SU-DHL-6 (cell line): ENCODE data around the gene HPS4.

Experiments used
- H2AFZ ChIP-seq: fragments of 200-600 bp; sonication (generic); 2 replicates; pipeline ENCODE4 v1.6.1; 2014; ENCODE audit warnings: low read depth, mild to moderate bottlenecking, moderate library complexity, mixed read lengths, antibody characterized with exemption, low read length; ENCODE audit not compliant: severe bottlenecking
- H3F3A ChIP-seq: fragments of 200-600 bp; shearing (Covaris generic); 2 replicates; pipeline ENCODE4 v1.6.0; 2016; ENCODE audit warnings: antibody characterized with exemption, mild to moderate bottlenecking; ENCODE audit not compliant: insufficient read depth
- H3K27ac ChIP-seq: fragments of 200-600 bp; sonication (generic); 2 replicates; pipeline ENCODE4 v1.5.1; 2016; ENCODE audit warnings: low read depth, mild to moderate bottlenecking, low read length, moderate library complexity, mixed read lengths
- H3K27me3 ChIP-seq: fragments of 200-600 bp; sonication (generic), shearing (Covaris generic); 2 replicates; pipeline ENCODE4 v1.6.0; 2014; ENCODE audit warnings: mild to moderate bottlenecking, low read length
- H3K36me3 ChIP-seq: fragments of 200-600 bp; sonication (generic); 2 replicates; pipeline ENCODE4 v1.6.1; 2014; ENCODE audit warnings: mild to moderate bottlenecking, low read length, mixed read lengths
- H3K4me2 ChIP-seq: fragments of 300-600, 200-600 bp; shearing (Covaris generic), sonication (generic); 2 replicates; pipeline ENCODE4 v1.6.0; 2014; ENCODE audit warnings: low read length, low read depth, mild to moderate bottlenecking; ENCODE audit not compliant: poor library complexity, severe bottlenecking
- H3K4me3 ChIP-seq: fragments of 200-600 bp; sonication (generic); 2 replicates; pipeline ENCODE4 v1.5.1; 2014; ENCODE audit warnings: antibody characterized with exemption, low read length, mild to moderate bottlenecking, mixed read lengths; ENCODE audit not compliant: insufficient read depth, poor library complexity, severe bottlenecking
- H3K79me2 ChIP-seq: fragments of 200-600 bp; sonication (generic); 2 replicates; pipeline ENCODE4 v1.6.1; 2014; ENCODE audit warnings: mild to moderate bottlenecking, low read length, moderate library complexity; ENCODE audit not compliant: insufficient read depth
- H3K9ac ChIP-seq: fragments of 200-600 bp; sonication (generic); 2 replicates; pipeline ENCODE4 v1.7.0; 2014; ENCODE audit warnings: mild to moderate bottlenecking, low read length
- H3K9me2 ChIP-seq: fragments of 200-600 bp; sonication (generic); replicated peaks from 2 replicates; pipeline ENCODE4 v1.6.1; 2014; ENCODE audit warnings: low read length; ENCODE audit not compliant: insufficient read depth
- H3K9me3 ChIP-seq: fragments of 200-600 bp; sonication (generic); 2 replicates; pipeline ENCODE4 v1.6.1; 2014; ENCODE audit warnings: low read length, mixed read lengths; ENCODE audit not compliant: insufficient read depth
- H4K20me1 ChIP-seq: fragments of 200-600 bp; sonication (generic); 2 replicates; pipeline ENCODE4 v1.6.1; 2014; ENCODE audit warnings: low read depth, mild to moderate bottlenecking, antibody characterized with exemption, low read length, moderate library complexity, mixed read lengths
- EZH2phosphoT487 ChIP-seq: fragments of 200-600 bp; sonication (generic), shearing (Covaris generic); conservative IDR thresholded peaks from 2 replicates; pipeline ENCODE4 v1.6.1; 2018; ENCODE audit warnings: mild to moderate bottlenecking, antibody characterized with exemption, low read length, moderate library complexity, mixed read lengths
- TF ChIP-seq, protein P1 (sequence below): fragments of 200-600 bp; sonication (generic); IDR thresholded peaks from one replicate; pipeline ENCODE4 v1.5.1; 2017; ENCODE audit warnings: antibody characterized with exemption, mild to moderate bottlenecking, low read length, moderate library complexity; ENCODE audit not compliant: insufficient read depth, poor library complexity, severe bottlenecking

The HPS4 gene

DNA sequence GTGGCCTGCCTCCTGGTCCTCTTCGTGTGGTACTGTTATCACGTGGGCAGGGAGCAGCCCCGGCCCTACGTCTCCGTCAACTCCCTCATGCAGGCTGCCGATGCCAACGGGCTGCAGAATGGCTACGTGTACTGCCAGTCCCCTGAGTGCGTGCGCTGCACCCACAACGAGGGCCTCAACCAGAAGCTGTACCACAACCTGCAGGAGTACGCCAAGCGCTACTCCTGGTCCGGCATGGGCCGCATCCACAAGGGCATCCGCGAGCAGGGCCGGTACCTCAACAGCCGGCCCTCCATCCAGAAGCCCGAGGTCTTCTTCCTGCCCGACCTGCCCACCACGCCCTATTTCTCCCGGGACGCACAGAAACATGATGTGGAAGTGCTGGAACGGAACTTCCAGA is 49.8 kb downstream of the HPS4 start:
- Histone ChIP-seq H3K27ac (no peak overlapping the region), H3K79me2 (no peaks in the 10 kb centered on the region), H3K9me3 (no peaks in the 10 kb centered on the region), H3F3A (peaks cover 7% of the 10 kb centered on the region), H3K9ac (no peak overlapping the region), H2AFZ (no peak overlapping the region), H3K9me2 (no peaks in the 10 kb centered on the region), H3K27me3 (no peaks in the 10 kb centered on the region), H3K4me2 (no peak overlapping the region), H3K36me3 (no peaks in the 10 kb centered on the region), H4K20me1 (no peaks in the 10 kb centered on the region), H3K4me3 (no peak overlapping the region)
- TF ChIP-seq, protein P1, sequence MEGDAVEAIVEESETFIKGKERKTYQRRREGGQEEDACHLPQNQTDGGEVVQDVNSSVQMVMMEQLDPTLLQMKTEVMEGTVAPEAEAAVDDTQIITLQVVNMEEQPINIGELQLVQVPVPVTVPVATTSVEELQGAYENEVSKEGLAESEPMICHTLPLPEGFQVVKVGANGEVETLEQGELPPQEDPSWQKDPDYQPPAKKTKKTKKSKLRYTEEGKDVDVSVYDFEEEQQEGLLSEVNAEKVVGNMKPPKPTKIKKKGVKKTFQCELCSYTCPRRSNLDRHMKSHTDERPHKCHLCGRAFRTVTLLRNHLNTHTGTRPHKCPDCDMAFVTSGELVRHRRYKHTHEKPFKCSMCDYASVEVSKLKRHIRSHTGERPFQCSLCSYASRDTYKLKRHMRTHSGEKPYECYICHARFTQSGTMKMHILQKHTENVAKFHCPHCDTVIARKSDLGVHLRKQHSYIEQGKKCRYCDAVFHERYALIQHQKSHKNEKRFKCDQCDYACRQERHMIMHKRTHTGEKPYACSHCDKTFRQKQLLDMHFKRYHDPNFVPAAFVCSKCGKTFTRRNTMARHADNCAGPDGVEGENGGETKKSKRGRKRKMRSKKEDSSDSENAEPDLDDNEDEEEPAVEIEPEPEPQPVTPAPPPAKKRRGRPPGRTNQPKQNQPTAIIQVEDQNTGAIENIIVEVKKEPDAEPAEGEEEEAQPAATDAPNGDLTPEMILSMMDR = no peak
- no peak for TF ChIP-seq EZH2phosphoT487

DNA sequence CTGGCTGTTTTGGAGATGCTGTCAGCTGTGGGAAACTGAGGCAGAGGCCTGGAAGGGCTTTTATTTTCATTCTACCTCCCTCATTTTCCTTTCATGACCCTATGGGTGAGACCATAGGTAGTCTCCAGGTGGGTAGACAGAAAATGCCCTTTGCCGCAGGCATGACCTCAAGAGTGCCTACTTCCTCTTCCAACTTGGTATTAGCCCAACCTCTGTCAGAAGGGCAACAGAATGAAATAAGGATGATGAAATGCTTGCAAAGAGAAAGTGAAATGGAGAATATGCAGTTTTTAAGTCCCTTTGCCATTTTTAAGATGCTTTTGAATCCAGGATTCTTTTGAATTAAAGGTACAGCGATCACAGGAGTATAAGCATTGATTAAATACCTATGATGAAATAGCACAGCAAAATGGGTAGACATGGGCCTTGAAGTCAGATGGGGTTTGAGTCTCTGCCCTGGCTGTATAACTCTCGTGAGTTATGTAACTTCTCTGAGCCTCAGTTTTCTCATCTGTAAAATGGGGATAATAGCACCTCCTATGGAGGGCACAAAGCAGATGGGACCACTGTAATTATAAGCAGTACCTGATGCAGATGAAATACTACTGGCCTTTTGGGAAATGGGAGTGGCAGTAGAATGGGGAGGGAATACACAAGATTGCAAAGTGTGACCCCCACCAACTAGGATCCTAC is 50.8 kb downstream of the HPS4 start:
- Histone ChIP-seq H3K4me2 (peak overlapping the region; percentile 2), H4K20me1 (no peaks in the 10 kb centered on the region), H3K9me2 (no peaks in the 10 kb centered on the region), H3K27ac (peak overlapping the region; percentile 14; the same call in 1 of the 2 replicates), H3F3A (peaks cover 14% of the 10 kb centered on the region), H2AFZ (no peak overlapping the region), H3K9ac (no peak overlapping the region), H3K27me3 (no peaks in the 10 kb centered on the region), H3K9me3 (no peaks in the 10 kb centered on the region), H3K4me3 (no peak overlapping the region), H3K79me2 (no peaks in the 10 kb centered on the region), H3K36me3 (no peaks in the 10 kb centered on the region)
- TF ChIP-seq EZH2phosphoT487 = no peak
- TF ChIP-seq, protein P1 = no peak

GRCh38 chr22:26431261-26431995 is 52.2 kb downstream of the HPS4 start:
- Histone ChIP-seq H3K9ac (no peak overlapping the region), H3K27me3 (no peaks in the 10 kb centered on the region), H3K27ac (no peak overlapping the region), H3K36me3 (no peaks in the 10 kb centered on the region), H3K9me2 (no peaks in the 10 kb centered on the region), H3K79me2 (no peaks in the 10 kb centered on the region), H4K20me1 (no peaks in the 10 kb centered on the region), H2AFZ (no peak overlapping the region), H3K4me2 (no peak overlapping the region), H3K4me3 (no peak overlapping the region), H3K9me3 (no peaks in the 10 kb centered on the region), H3F3A (peaks cover 14% of the 10 kb centered on the region)
- TF ChIP-seq, protein P1 = no peak
- no peak for TF ChIP-seq EZH2phosphoT487
